ENCODE data around the gene TBC1D22A. TPM values are rescaled to one million over a fixed set of nuclear protein-coding genes. Genes with fewer than 3 reads are reported as not detected.

The TBC1D22A gene
- total RNA-seq, 2 donors from 2014 or later: 21.5 to 23.1 TPM

- ATAC-seq: peak; percentile 40
- TF ChIP-seq POLR2A (IDR thresholded peaks at IDR 0.05): peak; percentile 29 to 40 (median 30)
- TF ChIP-seq, protein P1, sequence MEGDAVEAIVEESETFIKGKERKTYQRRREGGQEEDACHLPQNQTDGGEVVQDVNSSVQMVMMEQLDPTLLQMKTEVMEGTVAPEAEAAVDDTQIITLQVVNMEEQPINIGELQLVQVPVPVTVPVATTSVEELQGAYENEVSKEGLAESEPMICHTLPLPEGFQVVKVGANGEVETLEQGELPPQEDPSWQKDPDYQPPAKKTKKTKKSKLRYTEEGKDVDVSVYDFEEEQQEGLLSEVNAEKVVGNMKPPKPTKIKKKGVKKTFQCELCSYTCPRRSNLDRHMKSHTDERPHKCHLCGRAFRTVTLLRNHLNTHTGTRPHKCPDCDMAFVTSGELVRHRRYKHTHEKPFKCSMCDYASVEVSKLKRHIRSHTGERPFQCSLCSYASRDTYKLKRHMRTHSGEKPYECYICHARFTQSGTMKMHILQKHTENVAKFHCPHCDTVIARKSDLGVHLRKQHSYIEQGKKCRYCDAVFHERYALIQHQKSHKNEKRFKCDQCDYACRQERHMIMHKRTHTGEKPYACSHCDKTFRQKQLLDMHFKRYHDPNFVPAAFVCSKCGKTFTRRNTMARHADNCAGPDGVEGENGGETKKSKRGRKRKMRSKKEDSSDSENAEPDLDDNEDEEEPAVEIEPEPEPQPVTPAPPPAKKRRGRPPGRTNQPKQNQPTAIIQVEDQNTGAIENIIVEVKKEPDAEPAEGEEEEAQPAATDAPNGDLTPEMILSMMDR (IDR thresholded peaks at IDR 0.05): peak in 4 of 7 experiments; percentile 12 to 56 (median 33)
- Histone ChIP-seq H3K27ac (peak overlapping the region; percentile 66 to 94 (median 86)), H3K4me1 (peaks cover 44% of the 10 kb centered on the region), H3K36me3 (replicated peaks in 1 of 2; ENCODE audit: insufficient read depth in 1 of 2, low read depth in 2 of 2) (no peaks in the 10 kb centered on the region), H3K4me3 (no peak overlapping the region), H3K27me3 (no peaks in the 10 kb centered on the region), H3K9me3 (no peaks in the 10 kb centered on the region)
- WGBS, 2 donors: 38 to 67% methylated on average over 4 to 20 of the region's 20 CpGs
- peak; percentile 44 to 90 (median 67) for DNase-seq
- intact Hi-C loops (cut with DNase I): no loop called here
Measured at GRCh38 chr22:46739094-46739870, 23.2 kb upstream of the TBC1D22A start.

- no peak for ATAC-seq
- no peaks in the 10 kb centered on the region for H3K36me3 ChIP-seq (replicated peaks in 1 of 2; ENCODE audit: insufficient read depth in 1 of 2, low read depth in 2 of 2)
- intact Hi-C loops (cut with DNase I): no loop called here
- H3K4me3 ChIP-seq: no peak overlapping the region
- H3K27me3 ChIP-seq: no peaks in the 10 kb centered on the region
- WGBS, 2 donors: 77 to 85% methylated on average over 8 to 14 of the region's 14 CpGs
- H3K9me3 ChIP-seq: no peaks in the 10 kb centered on the region
- TF ChIP-seq, protein P1 (IDR thresholded peaks at IDR 0.05): no peak
- TF ChIP-seq POLR2A (IDR thresholded peaks at IDR 0.05): no peak
- H3K4me1 ChIP-seq: peaks cover 26% of the 10 kb centered on the region
- H3K27ac ChIP-seq: no peak overlapping the region
- no peak for DNase-seq
Measured at GRCh38 chr22:46740910-46741780, 21.3 kb upstream of the TBC1D22A start.

DNA sequence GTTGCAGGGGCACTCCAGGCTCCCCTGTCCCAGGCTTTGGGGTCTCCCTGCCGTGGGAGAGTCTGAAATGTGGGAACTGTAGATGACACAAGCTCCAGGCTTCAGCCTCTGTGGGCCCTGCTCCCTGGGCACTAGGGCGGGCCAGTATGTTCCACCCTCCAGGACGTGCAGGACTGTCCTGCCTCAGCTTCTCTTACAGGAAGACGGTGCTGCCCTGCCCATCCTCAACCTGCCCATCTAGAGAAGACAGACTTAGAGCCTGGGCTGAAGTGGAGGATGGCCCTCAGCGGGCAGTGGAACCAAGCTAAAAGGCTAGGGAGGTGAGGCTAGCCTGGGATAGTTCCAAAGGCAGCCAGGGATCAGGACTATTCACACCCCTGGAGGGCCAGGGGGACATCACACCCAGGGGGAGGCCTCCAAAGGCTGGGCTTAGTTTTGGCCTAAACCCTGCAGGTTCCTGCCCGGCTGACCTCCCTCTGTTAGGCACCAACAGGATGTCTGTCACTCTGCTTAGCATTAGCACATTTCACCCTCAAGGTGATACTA is 20.4 kb upstream of the TBC1D22A start:
- no peak overlapping the region for H3K4me3 ChIP-seq
- no peaks in the 10 kb centered on the region for H3K27me3 ChIP-seq
- no peaks in the 10 kb centered on the region for H3K9me3 ChIP-seq
- no peak for ATAC-seq
- WGBS, 2 donors: 0 to 85% methylated on average over 1 to 6 of the region's 6 CpGs
- intact Hi-C loops (cut with DNase I): no loop called here
- H3K36me3 ChIP-seq (replicated peaks in 1 of 2; ENCODE audit: insufficient read depth in 1 of 2, low read depth in 2 of 2): no peaks in the 10 kb centered on the region
- peaks cover 20% of the 10 kb centered on the region for H3K4me1 ChIP-seq
- TF ChIP-seq, protein P1 (IDR thresholded peaks at IDR 0.05): no peak
- DNase-seq: no peak
- no peak overlapping the region for H3K27ac ChIP-seq

DNA sequence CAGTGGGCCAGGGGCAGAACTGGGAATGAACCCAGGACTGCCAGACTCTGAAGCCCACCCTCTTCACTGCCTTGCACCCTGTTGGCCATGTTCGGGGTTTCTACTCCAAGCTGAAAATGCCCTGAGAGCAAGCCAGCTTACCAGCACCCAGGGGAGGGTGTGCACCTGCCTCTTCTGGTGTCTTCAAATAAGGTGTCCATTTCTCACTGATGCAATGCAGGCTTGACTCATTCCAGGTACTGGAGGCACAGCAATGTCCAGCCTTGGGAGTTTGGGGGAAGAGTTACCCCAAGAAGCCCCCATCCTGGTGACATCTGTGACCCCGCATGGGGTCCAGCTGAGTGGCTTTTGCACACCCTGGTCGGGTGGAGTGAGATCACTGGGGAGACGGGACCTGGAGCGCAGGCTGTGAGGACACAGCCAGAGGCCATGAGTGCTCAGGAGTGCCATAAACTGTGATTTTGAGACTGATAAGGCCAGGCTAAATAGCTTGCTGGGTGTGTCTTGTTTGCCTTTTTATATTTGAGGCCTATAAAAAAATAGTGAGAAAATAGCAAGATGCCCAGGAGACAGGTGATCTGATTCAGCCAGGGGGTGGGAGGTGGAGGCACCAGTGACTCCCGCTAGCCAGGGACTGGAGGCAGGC is 19.8 kb upstream of the TBC1D22A start:
- TF ChIP-seq, protein P1 (IDR thresholded peaks at IDR 0.05): no peak
- TF ChIP-seq POLR2A (IDR thresholded peaks at IDR 0.05): no peak
- Histone ChIP-seq H3K27me3 (no peaks in the 10 kb centered on the region), H3K4me1 (peaks cover 18% of the 10 kb centered on the region), H3K9me3 (no peaks in the 10 kb centered on the region), H3K36me3 (replicated peaks in 1 of 2; ENCODE audit: insufficient read depth in 1 of 2, low read depth in 2 of 2) (no peaks in the 10 kb centered on the region), H3K27ac (no peak overlapping the region), H3K4me3 (no peak overlapping the region)
- intact Hi-C loops (cut with DNase I): no loop called here
- ATAC-seq (no peak), DNase-seq (no peak)
- WGBS, 2 donors: 68 to 75% methylated on average over 4 to 6 of the region's 6 CpGs
